Endothelial cell of umbilical vein (primary cell): Measurements from ENCODE around the gene RIT2. TPM values are rescaled to one million over a fixed set of nuclear protein-coding genes. Genes with fewer than 3 reads are reported as not detected.

ENCODE experiments used
- BruUV-seq: library from RNA; stranded (reverse); fragments of 400-500 nt; replicated peaks from 2 replicates; lab custom pipeline; 2021; lab: Mats Ljungman, UMichigan
- CTCF ChIA-PET: fragments of 300-600, 350-600 bp; sonication (Branson Sonifier 250); formaldehyde crosslinking; loops from one replicate; lab custom pipeline; 2021; ENCODE audit warnings: antibody characterized with exemption, inconsistent platforms; lab: Charles Lee
- POLR2A ChIA-PET: fragments of 300-600, 350-600 bp; sonication (Branson Sonifier 250); formaldehyde crosslinking; loops from one replicate; lab custom pipeline; 2021; ENCODE audit warnings: antibody characterized with exemption, inconsistent platforms; lab: Charles Lee
- DNase-seq: peaks from one replicate; pipeline ENCODE4 v3.0.0-alpha.2; 2011; ENCODE audit warnings: low read depth, low spot score
- FAIRE-seq: peaks from 2 replicates; lab custom pipeline; 2011; peaks lifted over from hg19 to GRCh38; lab: Jason Lieb, UNC
- H2AFZ ChIP-seq: 2 replicates; pipeline ENCODE4 v1.6.0; 2012; ENCODE audit warnings: low read depth, low read length, control low read depth, inconsistent platforms
- H3K27ac ChIP-seq: 2 replicates; pipeline ENCODE4 v1.5.1; 2011; ENCODE audit warnings: low read depth, mild to moderate bottlenecking, control low read depth, low read length, moderate library complexity; ENCODE audit not compliant: insufficient read depth
- H3K27me3 ChIP-seq, 2 experiments: 2 replicates each; pipeline versions ENCODE4 v1.6.0 to v1.6.1; 2011; ENCODE audit warnings: low read length in 2 of 2, mixed read lengths in 1 of 2; ENCODE audit not compliant: control insufficient read depth in 2 of 2, insufficient read depth in 2 of 2
- H3K36me3 ChIP-seq, 2 experiments: 2 replicates in 1 of 2; 3 replicates in 1 of 2; pipeline ENCODE4 v1.5.1; 2011; ENCODE audit warnings: low read length in 2 of 2, mild to moderate bottlenecking in 1 of 2, moderate library complexity in 1 of 2; ENCODE audit not compliant: control insufficient read depth in 2 of 2, insufficient read depth in 2 of 2; ENCODE audit errors: extremely low read depth in 1 of 2
- H3K4me1 ChIP-seq: 3 replicates; pipeline ENCODE4 v1.5.1; 2011; ENCODE audit warnings: mild to moderate bottlenecking, low read length; ENCODE audit not compliant: control insufficient read depth, insufficient read depth; ENCODE audit errors: extremely low read depth
- H3K4me2 ChIP-seq: 2 replicates; pipeline ENCODE4 v1.6.1; 2011; ENCODE audit warnings: low read length, control low read depth, mixed read lengths; ENCODE audit not compliant: insufficient read depth
- H3K4me3 ChIP-seq, 3 experiments: fragments of 200-600 bp in 1 of 3; sonication (generic), shearing (Covaris generic) in 1 of 3; replicated peaks in 1 of 3; 2 replicates each; pipeline ENCODE4 v1.5.1; 2011 to 2016; ENCODE audit warnings: control low read depth in 3 of 3, low read length in 3 of 3, mild to moderate bottlenecking in 2 of 3, inconsistent platforms in 1 of 3, low read depth in 1 of 3, moderate library complexity in 1 of 3; ENCODE audit not compliant: insufficient read depth in 1 of 3
- H3K79me2 ChIP-seq: 2 replicates; pipeline ENCODE4 v1.6.0; 2012; ENCODE audit warnings: low read length, inconsistent platforms; ENCODE audit not compliant: control insufficient read depth, insufficient read depth
- H3K9ac ChIP-seq: replicated peaks from 2 replicates; pipeline ENCODE3; 2011; ENCODE audit warnings: low read length, control low read depth; ENCODE audit not compliant: insufficient read depth; ENCODE audit errors: extremely low read depth
- H3K9me1 ChIP-seq: replicated peaks from 3 replicates; pipeline ENCODE4 v1.6.0; 2011; ENCODE audit warnings: mild to moderate bottlenecking, low read length; ENCODE audit not compliant: control insufficient read depth, insufficient read depth; ENCODE audit errors: extremely low read depth
- H3K9me3 ChIP-seq: replicated peaks from 2 replicates; pipeline ENCODE4 v1.5.1; 2012; ENCODE audit warnings: low read length, inconsistent platforms; ENCODE audit not compliant: control insufficient read depth, insufficient read depth
- H4K20me1 ChIP-seq: replicated peaks from 2 replicates; pipeline ENCODE3; 2011; ENCODE audit warnings: mild to moderate bottlenecking, low read length; ENCODE audit not compliant: control insufficient read depth, insufficient read depth; ENCODE audit errors: extremely low read depth
- EZH2 ChIP-seq: IDR thresholded peaks from 2 replicates; pipeline ENCODE4 v1.6.1; 2012; ENCODE audit warnings: borderline replicate concordance, low read depth, mild to moderate bottlenecking, moderate library complexity, low read length, inconsistent platforms; ENCODE audit not compliant: severe bottlenecking
- FOS ChIP-seq: IDR thresholded peaks from 2 replicates; pipeline ENCODE4 v1.6.1; 2011; ENCODE audit warnings: mild to moderate bottlenecking, low read length, moderate library complexity, borderline replicate concordance; ENCODE audit not compliant: insufficient read depth
- GATA2 ChIP-seq: IDR thresholded peaks from 2 replicates; pipeline ENCODE4 v1.7.0; 2011; ENCODE audit warnings: low read depth, mild to moderate bottlenecking, moderate library complexity, mixed read lengths, low read length; ENCODE audit not compliant: insufficient read length, insufficient read depth
- JUN ChIP-seq: IDR thresholded peaks from 2 replicates; pipeline ENCODE4 v1.6.1; 2011; ENCODE audit warnings: borderline replicate concordance, low read depth; ENCODE audit not compliant: insufficient read length, insufficient read depth
- MYC ChIP-seq: IDR thresholded peaks from one replicate; pipeline ENCODE4 v1.6.1; 2011; ENCODE audit warnings: mild to moderate bottlenecking, low read depth, low read length
- POLR2A ChIP-seq: IDR thresholded peaks from 2 replicates; pipeline ENCODE4 v1.6.1; 2012; ENCODE audit warnings: low read depth, mild to moderate bottlenecking, control low read depth, low read length
- POLR2AphosphoS5 ChIP-seq: IDR thresholded peaks from 2 replicates; pipeline ENCODE4 v1.6.1; 2012; ENCODE audit warnings: low read depth, mild to moderate bottlenecking, control low read depth, low read length, moderate library complexity; ENCODE audit not compliant: insufficient read depth
- dilution Hi-C: fragments of 300-500 bp; cut with MboI; formaldehyde crosslinking; loops from one replicate; pipeline ENCODE4 v1.15.0; 2019; ENCODE audit warnings: low sequenced_read_pairs; ENCODE audit not compliant: extremely low pct_ligation_motif_present
- intact Hi-C: fragments of 100-400 bp; cut with micrococcal nuclease; formaldehyde crosslinking; loops from one replicate; pipeline ENCODE4 v1.10.0; 2022
- polyA plus RNA-seq, 4 experiments: library from polyadenylated mRNA; depleted of rRNA in 3 of 4; stranded (reverse) in 3 of 4; unstranded in 1 of 4; fragments of >200 nt; gene quantifications; 2 replicates each; pipeline versions ENCODE4 v1.2.1 to v1.2.3, GENCODE V29; 2011 to 2012; ENCODE audit warnings: missing spikeins in 1 of 4
- total RNA-seq: library from RNA; stranded (reverse); gene quantifications from 2 replicates; pipeline ENCODE4 v1.2.3, GENCODE V29; 2021
- TF ChIP-seq, protein P1 (sequence below), 2 donors: IDR thresholded peaks; 1 replicate in 1 of 2; 2 replicates in 1 of 2; pipeline ENCODE4 v1.5.1; 2011; ENCODE audit warnings: low read length in 2 of 2, mild to moderate bottlenecking in 2 of 2, moderate library complexity in 2 of 2, control low read depth in 1 of 2, inconsistent platforms in 1 of 2, low read depth in 1 of 2; ENCODE audit not compliant: insufficient read depth in 1 of 2; ENCODE audit errors: extremely low read depth in 1 of 2
- TF ChIP-seq, protein P2 (sequence below): IDR thresholded peaks from 2 replicates; pipeline ENCODE4 v1.6.1; 2011; ENCODE audit not compliant: insufficient read depth, insufficient read length

The RIT2 gene
- total and polyA plus RNA-seq, 2 donors (not counting 3 experiments of a cell fraction or from before 2014, with no cell fraction given) = not detected

DNA sequence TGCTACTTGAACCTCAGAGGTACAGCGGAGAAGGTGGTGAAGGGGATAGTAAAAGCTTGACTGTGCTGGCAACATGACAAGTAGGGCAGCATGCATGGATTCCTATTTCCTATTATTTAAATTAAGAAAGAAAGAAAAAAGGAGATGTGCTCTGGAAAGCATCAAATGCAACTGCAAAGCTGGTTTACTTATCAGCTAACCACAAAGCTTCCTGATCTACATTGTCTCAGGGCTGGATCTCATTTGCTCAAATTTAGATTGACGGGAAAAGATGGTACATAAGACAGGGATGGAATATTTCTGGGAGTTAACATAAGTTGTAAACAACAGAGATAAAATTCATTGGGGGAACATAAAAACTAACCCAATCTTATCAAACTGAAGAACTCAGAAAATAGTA, 178.0 kb downstream of the RIT2 start:
- Histone ChIP-seq H2AFZ (no peak overlapping the region), H3K4me3 (no peak overlapping the region), H3K4me2 (no peak overlapping the region), H3K9ac (no peak overlapping the region), H3K4me1 (peaks cover 9% of the 10 kb centered on the region), H3K27me3 (no peaks in the 10 kb centered on the region), H3K27ac (no peak overlapping the region), H4K20me1 (no peaks in the 10 kb centered on the region), H3K36me3 (no peaks in the 10 kb centered on the region), H3K9me1 (no peaks in the 10 kb centered on the region), H3K9me3 (no peaks in the 10 kb centered on the region), H3K79me2 (no peaks in the 10 kb centered on the region)
- ChIA-PET POLR2A (no interaction called here), CTCF (no interaction called here)
- BruUV-seq = no TSS peak
- dilution Hi-C loops (no loop called here), intact Hi-C loops (no loop called here)
- TF ChIP-seq, protein P1, sequence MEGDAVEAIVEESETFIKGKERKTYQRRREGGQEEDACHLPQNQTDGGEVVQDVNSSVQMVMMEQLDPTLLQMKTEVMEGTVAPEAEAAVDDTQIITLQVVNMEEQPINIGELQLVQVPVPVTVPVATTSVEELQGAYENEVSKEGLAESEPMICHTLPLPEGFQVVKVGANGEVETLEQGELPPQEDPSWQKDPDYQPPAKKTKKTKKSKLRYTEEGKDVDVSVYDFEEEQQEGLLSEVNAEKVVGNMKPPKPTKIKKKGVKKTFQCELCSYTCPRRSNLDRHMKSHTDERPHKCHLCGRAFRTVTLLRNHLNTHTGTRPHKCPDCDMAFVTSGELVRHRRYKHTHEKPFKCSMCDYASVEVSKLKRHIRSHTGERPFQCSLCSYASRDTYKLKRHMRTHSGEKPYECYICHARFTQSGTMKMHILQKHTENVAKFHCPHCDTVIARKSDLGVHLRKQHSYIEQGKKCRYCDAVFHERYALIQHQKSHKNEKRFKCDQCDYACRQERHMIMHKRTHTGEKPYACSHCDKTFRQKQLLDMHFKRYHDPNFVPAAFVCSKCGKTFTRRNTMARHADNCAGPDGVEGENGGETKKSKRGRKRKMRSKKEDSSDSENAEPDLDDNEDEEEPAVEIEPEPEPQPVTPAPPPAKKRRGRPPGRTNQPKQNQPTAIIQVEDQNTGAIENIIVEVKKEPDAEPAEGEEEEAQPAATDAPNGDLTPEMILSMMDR (IDR thresholded peaks at IDR 0.05; ENCODE audit: extremely low read depth in 1 of 2, insufficient read depth in 1 of 2, low read depth in 1 of 2, low read length in 2 of 2) = no peak
- TF ChIP-seq EZH2 (no peak), GATA2 (no peak), JUN (no peak), POLR2AphosphoS5 (no peak), MYC (no peak), FOS (no peak), POLR2A (no peak)
- TF ChIP-seq, protein P2, sequence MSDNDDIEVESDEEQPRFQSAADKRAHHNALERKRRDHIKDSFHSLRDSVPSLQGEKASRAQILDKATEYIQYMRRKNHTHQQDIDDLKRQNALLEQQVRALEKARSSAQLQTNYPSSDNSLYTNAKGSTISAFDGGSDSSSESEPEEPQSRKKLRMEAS = no peak
- FAIRE-seq (no peak), DNase-seq (no peak)
